K562 (cell line): ENCODE results near the gene TMA7B. TPM values are rescaled to one million over a fixed set of nuclear protein-coding genes. Genes with fewer than 3 reads are reported as not detected.

Experiments used
- ATF7 ChIP-seq: fragments of 450-650 bp; IDR thresholded peaks from 2 replicates; pipeline ENCODE4 v1.7.1; 2014; ENCODE audit warnings: mild to moderate bottlenecking, moderate library complexity
- CC2D1A ChIP-seq: fragments of 450-650 bp; IDR thresholded peaks from 2 replicates; pipeline ENCODE4 v1.6.1; 2017; ENCODE audit warnings: mild to moderate bottlenecking
- E2F6 ChIP-seq, 2 experiments: IDR thresholded peaks; 2 replicates each; pipeline ENCODE4 v1.6.1; 2011; ENCODE audit warnings: borderline replicate concordance in 1 of 2, control low read depth in 1 of 2, low read depth in 1 of 2, low read length in 1 of 2, mild to moderate bottlenecking in 1 of 2, mixed read lengths in 1 of 2, moderate library complexity in 1 of 2; ENCODE audit not compliant: insufficient read depth in 1 of 2, insufficient read length in 1 of 2, poor library complexity in 1 of 2, severe bottlenecking in 1 of 2; ENCODE audit errors: extremely low read depth in 1 of 2
- GATA2 ChIP-seq: sonication (generic); formaldehyde crosslinking; IDR thresholded peaks from 2 replicates; pipeline ENCODE4 v1.4.0; 2020; ENCODE audit warnings: mild to moderate bottlenecking, missing genetic modification reagents
- HDAC1 ChIP-seq, 2 experiments: fragments of 450-650 bp; IDR thresholded peaks; 2 replicates each; pipeline ENCODE4 v1.6.1; 2016 to 2017; ENCODE audit warnings: inconsistent platforms in 1 of 2, mild to moderate bottlenecking in 1 of 2, moderate library complexity in 1 of 2
- MEIS2 ChIP-seq: fragments of 450-650 bp; IDR thresholded peaks from 2 replicates; pipeline ENCODE4 v1.6.1; 2014; ENCODE audit warnings: mild to moderate bottlenecking; ENCODE audit not compliant: partially characterized antibody
- MTA3 ChIP-seq: fragments of 450-650 bp; formaldehyde crosslinking; IDR thresholded peaks from 2 replicates; pipeline ENCODE4 v1.6.1; 2017; ENCODE audit warnings: mild to moderate bottlenecking, borderline replicate concordance
- MYC ChIP-seq, 2 experiments: fragments of 250-450 bp in 1 of 2; sonication (Bioruptor Pico) in 1 of 2; IDR thresholded peaks; 2 replicates each; pipeline versions ENCODE4 v1.5.1 to v1.6.1; 2012 to 2021; ENCODE audit warnings: low read depth in 2 of 2, borderline replicate concordance in 1 of 2, improper control_type of control experiment in 1 of 2, low read length in 1 of 2, mild to moderate bottlenecking in 1 of 2, moderate library complexity in 1 of 2
- NFRKB ChIP-seq: fragments of 450-650 bp; IDR thresholded peaks from 2 replicates; pipeline ENCODE4 v1.6.1; 2016; ENCODE audit warnings: low read depth
- NONO ChIP-seq, 2 experiments: fragments of 200-400 bp in 1 of 2; fragments of 450-650 bp in 1 of 2; formaldehyde crosslinking in 1 of 2; IDR thresholded peaks; 2 replicates each; pipeline ENCODE4 v1.6.1; 2017; ENCODE audit warnings: low read depth in 2 of 2, mild to moderate bottlenecking in 2 of 2, moderate library complexity in 2 of 2, low read length in 1 of 2
- RAD21 ChIP-seq, 2 experiments: fragments of 250-450 bp in 1 of 2; fragments of 450-650 bp in 1 of 2; sonication (Bioruptor Pico) in 1 of 2; formaldehyde crosslinking in 1 of 2; IDR thresholded peaks in 1 of 2; conservative IDR thresholded peaks in 1 of 2; 2 replicates each; pipeline versions ENCODE4 v1.4.0 to v1.8.0; 2020 to 2022; ENCODE audit warnings: mild to moderate bottlenecking in 2 of 2, moderate library complexity in 1 of 2
- RCOR1 ChIP-seq, 2 experiments: IDR thresholded peaks; 2 replicates each; pipeline ENCODE4 v1.6.1; 2012; ENCODE audit warnings: low read depth in 2 of 2, low read length in 2 of 2, borderline replicate concordance in 1 of 2, improper control_type of control experiment in 1 of 2
- SMARCB1 ChIP-seq: IDR thresholded peaks from 2 replicates; pipeline ENCODE4 v1.6.1; 2011; ENCODE audit warnings: improper control_type of control experiment, low read depth; ENCODE audit not compliant: insufficient read length
- STAT5A ChIP-seq: IDR thresholded peaks from 2 replicates; pipeline ENCODE4 v1.6.1; 2012; ENCODE audit warnings: low read length, inconsistent platforms, borderline replicate concordance
- ZBTB1 ChIP-seq: sonication (generic); formaldehyde crosslinking; IDR thresholded peaks from 2 replicates; pipeline ENCODE4 v1.8.1; 2023; ENCODE audit warnings: missing genetic modification reagents, low read depth, mild to moderate bottlenecking, borderline replicate concordance
- ZNF398 ChIP-seq: fragments of 250-450 bp; sonication (Bioruptor Pico); IDR thresholded peaks from 2 replicates; pipeline ENCODE4 v1.8.0; 2021; ENCODE audit warnings: moderate library complexity, mild to moderate bottlenecking, inconsistent platforms
- polyA plus RNA-seq, 8 experiments: library from polyadenylated mRNA; depleted of rRNA in 4 of 8; stranded (reverse) in 5 of 8; unstranded in 3 of 8; fragments of >200 nt; fragmentation: Nextera tagmentation in 2 of 8; fragmentation: Illumina TruSeq in 1 of 8; extraction: Ambion mirVana in 2 of 8; extraction: Trizol in 1 of 8; gene quantifications; 2 replicates each; pipeline versions ENCODE4 v1.2.1 to v1.2.3, GENCODE V29; 2011 to 2014; ENCODE audit warnings: inconsistent platforms in 1 of 8, missing spikeins in 1 of 8
- total RNA-seq, 7 experiments: library from RNA; depleted of rRNA in 6 of 7; stranded (reverse); fragments of >200 nt in 6 of 7; fragmentation: Illumina TruSeq in 2 of 7; extraction: Trizol in 2 of 7; gene quantifications; 2 replicates each; pipeline versions ENCODE4 v1.2.1 to v1.2.3, GENCODE V29; 2011 to 2021; ENCODE audit warnings: low replicate concordance in 1 of 7
- TF ChIP-seq, protein P1 (sequence below): fragments of 450-650 bp; formaldehyde crosslinking; conservative IDR thresholded peaks from 2 replicates; pipeline ENCODE4 v1.4.0; 2022; ENCODE audit warnings: mild to moderate bottlenecking, missing genetic modification characterization

TMA7B gene
- total and polyA plus RNA-seq, 9 of the 15 experiments (the other 6 are each of a cell fraction or from before 2014, with no cell fraction given): 5.6 to 14.2 (median 11.8) TPM

- TF ChIP-seq RCOR1 (IDR thresholded peaks at IDR 0.05; ENCODE audit: borderline replicate concordance in 1 of 2, low read depth in 2 of 2, low read length in 2 of 2) (peak; percentile 66 to 85; a peak in 3 of 4 replicates), SMARCB1 (no peak), ZBTB1 (no peak), E2F6 (IDR thresholded peaks at IDR 0.05; ENCODE audit: borderline replicate concordance in 1 of 2, extremely low read depth in 1 of 2, insufficient read depth in 1 of 2, insufficient read length in 1 of 2, low read depth in 1 of 2, low read length in 1 of 2, poor library complexity in 1 of 2, severe bottlenecking in 1 of 2) (peak in 1 of 2 experiments; percentile 33), CC2D1A (no peak; the same call in 1 of the 2 replicates), RAD21 (CRISPR knock-in tag; conservative IDR thresholded peaks at IDR 0.05 in 1 of 2, IDR thresholded peaks at IDR 0.05 in 1 of 2) (peak; percentile 63 to 84), MTA3 (0 out of 2 replicates have a peak, but pooled peaks have one; percentile 39), ATF7 (peak; percentile 68), MYC (IDR thresholded peaks at IDR 0.05; ENCODE audit: low read depth, low read length) (0 out of 2 replicates have a peak, but pooled peaks have one; percentile 16), MYC (CRISPR knock-in tag; IDR thresholded peaks at IDR 0.05; ENCODE audit: borderline replicate concordance, low read depth) (no peak), GATA2 (CRISPR knock-in tag) (peak; percentile 67), MEIS2 (peak; percentile 34), STAT5A (peak; percentile 64), ZNF398 (CRISPR knock-in tag) (no peak), HDAC1 (IDR thresholded peaks at IDR 0.05) (peak in 1 of 2 experiments; percentile 69; a peak in 2 of 4 replicates), NONO (IDR thresholded peaks at IDR 0.05; ENCODE audit: low read depth in 2 of 2, low read length in 1 of 2) (0 out of 4 replicates have a peak, but pooled peaks of 1 of the 2 experiments have one; percentile 5), NFRKB (no peak)
- TF ChIP-seq, protein P1, sequence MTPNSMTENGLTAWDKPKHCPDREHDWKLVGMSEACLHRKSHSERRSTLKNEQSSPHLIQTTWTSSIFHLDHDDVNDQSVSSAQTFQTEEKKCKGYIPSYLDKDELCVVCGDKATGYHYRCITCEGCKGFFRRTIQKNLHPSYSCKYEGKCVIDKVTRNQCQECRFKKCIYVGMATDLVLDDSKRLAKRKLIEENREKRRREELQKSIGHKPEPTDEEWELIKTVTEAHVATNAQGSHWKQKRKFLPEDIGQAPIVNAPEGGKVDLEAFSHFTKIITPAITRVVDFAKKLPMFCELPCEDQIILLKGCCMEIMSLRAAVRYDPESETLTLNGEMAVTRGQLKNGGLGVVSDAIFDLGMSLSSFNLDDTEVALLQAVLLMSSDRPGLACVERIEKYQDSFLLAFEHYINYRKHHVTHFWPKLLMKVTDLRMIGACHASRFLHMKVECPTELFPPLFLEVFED (CRISPR knock-in tag): no peak
Measured at GRCh38 chr22:39999144-39999757, 39.1 kb downstream of the TMA7B start (continued).
